ENCODE data around the gene KIAA0753. TPM values are rescaled to one million over a fixed set of nuclear protein-coding genes. Genes with fewer than 3 reads are reported as not detected.

The KIAA0753 gene
- total RNA-seq, 1 experiment from 2014 or later, result 18.3 TPM

DNA sequence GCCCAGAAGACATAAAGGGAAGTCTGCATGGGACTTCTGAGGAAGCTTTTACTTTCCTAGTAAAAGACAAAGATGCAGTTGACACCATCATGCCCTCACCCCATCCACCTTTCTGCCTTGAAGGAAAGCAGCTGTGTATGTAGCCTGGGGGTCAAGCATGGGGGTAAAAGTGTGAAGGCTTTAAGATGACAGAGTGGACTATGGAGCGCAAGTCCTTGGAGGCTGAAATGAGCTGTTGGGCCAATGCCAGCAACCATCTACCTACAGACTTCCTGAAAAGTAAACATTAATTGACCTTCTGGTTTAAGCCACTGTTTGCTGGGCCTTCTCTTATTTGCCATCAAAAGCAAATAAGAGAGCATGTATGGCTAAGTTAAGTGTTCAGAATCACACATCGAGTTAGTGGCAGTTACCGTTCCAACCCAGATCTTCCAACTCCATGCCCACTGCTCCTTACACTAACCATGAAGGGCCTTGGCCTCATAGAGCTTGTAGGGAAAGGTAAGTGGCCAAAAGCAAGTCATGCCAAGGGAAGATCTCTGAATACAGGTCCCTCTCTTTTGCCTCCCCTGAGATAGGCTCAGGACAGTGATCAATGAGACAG is 42.7 kb upstream of the KIAA0753 start:
- H3K79me2 ChIP-seq (ENCODE audit: insufficient read depth, low read length), result no peaks in the 10 kb centered on the region
- no peak for ATAC-seq
- no peaks in the 10 kb centered on the region for H4K20me1 ChIP-seq (ENCODE audit: insufficient read depth)
- DNase-seq (ENCODE audit: low read depth, low spot score), result no peak
- no peak for TF ChIP-seq POLR2AphosphoS5 (IDR thresholded peaks at IDR 0.05; ENCODE audit: low read depth, low read length)
- TF ChIP-seq, protein P1, sequence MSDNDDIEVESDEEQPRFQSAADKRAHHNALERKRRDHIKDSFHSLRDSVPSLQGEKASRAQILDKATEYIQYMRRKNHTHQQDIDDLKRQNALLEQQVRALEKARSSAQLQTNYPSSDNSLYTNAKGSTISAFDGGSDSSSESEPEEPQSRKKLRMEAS (IDR thresholded peaks at IDR 0.05), result no peak
- TF ChIP-seq RAD21 (IDR thresholded peaks at IDR 0.05; ENCODE audit: low read depth), result no peak
- TF ChIP-seq YY1 (IDR thresholded peaks at IDR 0.05; ENCODE audit: extremely low read depth, insufficient replicate concordance, low read depth, low read length), result no peak
- TF ChIP-seq EZH2phosphoT487 (IDR thresholded peaks at IDR 0.05; ENCODE audit: borderline replicate concordance), result no peak
- H3K9me2 ChIP-seq (ENCODE audit: insufficient read depth), result no peaks in the 10 kb centered on the region
- no peak overlapping the region for H3K9ac ChIP-seq (ENCODE audit: low read length)
- no peak overlapping the region for H2AFZ ChIP-seq (ENCODE audit: low read depth, low read length, poor library complexity, severe bottlenecking)
- H3K36me3 ChIP-seq (ENCODE audit: control insufficient read depth in 1 of 2, insufficient read depth in 2 of 2, low read length in 2 of 2), result no peaks in the 10 kb centered on the region
- intact Hi-C loops (cut with micrococcal nuclease), result no loop called here
- ChIA-PET CTCF (no interaction called here), POLR2A (no interaction called here), RAD21 (ENCODE audit: low non-redundant PET in 1 of 2, low total read pairs in 2 of 2, uncharacterized antibody in 2 of 2, unreplicated experiment in 2 of 2) (no interaction called here)
- H3K4me2 ChIP-seq (ENCODE audit: low read length), result no peak overlapping the region
- H3K4me3 ChIP-seq (replicated peaks in 1 of 2; ENCODE audit: low read depth in 1 of 2, low read length in 2 of 2), result no peak overlapping the region
- no peak overlapping the region for H3K27ac ChIP-seq (ENCODE audit: low read depth, low read length)
- H3K4me1 ChIP-seq (ENCODE audit: control insufficient read depth in 1 of 2, insufficient read depth in 2 of 2, low read length in 2 of 2), result no peaks in the 10 kb centered on the region
- BruUV-seq (replicated peaks), result no TSS peak
- no peaks in the 10 kb centered on the region for H3K27me3 ChIP-seq (ENCODE audit: insufficient read depth, low read length)
- no peaks in the 10 kb centered on the region for H3K9me3 ChIP-seq (ENCODE audit: control insufficient read depth in 1 of 2, insufficient read depth in 1 of 2, low read depth in 1 of 2, low read length in 2 of 2)

DNA sequence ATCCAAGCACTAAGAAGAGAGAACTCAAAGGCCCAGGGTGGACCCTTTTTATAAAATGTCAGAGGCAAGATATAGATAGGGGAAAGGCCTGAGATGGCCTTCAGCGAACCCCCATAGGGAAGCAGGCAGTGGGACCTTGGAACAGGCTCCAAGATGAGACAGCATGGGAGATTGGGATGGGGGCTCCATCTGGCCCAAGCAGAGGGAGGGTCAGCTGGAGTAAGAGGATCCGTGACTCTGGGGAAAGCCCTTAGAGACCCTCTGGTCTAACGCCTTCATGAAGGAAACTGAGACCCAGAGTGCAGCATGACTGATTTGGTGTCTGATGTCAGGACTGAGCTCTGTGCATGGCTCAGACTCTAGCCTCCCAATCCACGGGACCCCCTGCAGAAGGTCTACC is 41.8 kb upstream of the KIAA0753 start:
- CTCF ChIA-PET, result no interaction called here
- H3K27me3 ChIP-seq (ENCODE audit: insufficient read depth, low read length), result no peaks in the 10 kb centered on the region
- BruUV-seq (replicated peaks), result no TSS peak
- no peaks in the 10 kb centered on the region for H3K4me1 ChIP-seq (ENCODE audit: control insufficient read depth in 1 of 2, insufficient read depth in 2 of 2, low read length in 2 of 2)
- no peak for ATAC-seq
- H3K9me3 ChIP-seq (ENCODE audit: control insufficient read depth in 1 of 2, insufficient read depth in 1 of 2, low read depth in 1 of 2, low read length in 2 of 2), result no peaks in the 10 kb centered on the region
- H3K4me2 ChIP-seq (ENCODE audit: low read length), result no peak overlapping the region
- no peaks in the 10 kb centered on the region for H3K79me2 ChIP-seq (ENCODE audit: insufficient read depth, low read length)
- RAD21 ChIA-PET (ENCODE audit: low non-redundant PET in 1 of 2, low total read pairs in 2 of 2, uncharacterized antibody in 2 of 2, unreplicated experiment in 2 of 2), result no interaction called here
- H3K9ac ChIP-seq (ENCODE audit: low read length), result no peak overlapping the region
- intact Hi-C loops (cut with micrococcal nuclease), result no loop called here
- no peaks in the 10 kb centered on the region for H4K20me1 ChIP-seq (ENCODE audit: insufficient read depth)
- no peak overlapping the region for H3K4me3 ChIP-seq (replicated peaks in 1 of 2; ENCODE audit: low read depth in 1 of 2, low read length in 2 of 2)
- H2AFZ ChIP-seq (ENCODE audit: low read depth, low read length, poor library complexity, severe bottlenecking), result no peak overlapping the region
- H3K9me2 ChIP-seq (ENCODE audit: insufficient read depth), result no peaks in the 10 kb centered on the region
- H3K27ac ChIP-seq (ENCODE audit: low read depth, low read length), result no peak overlapping the region
- no peak for DNase-seq (ENCODE audit: low read depth, low spot score)
- POLR2A ChIA-PET, result no interaction called here
- H3K36me3 ChIP-seq (ENCODE audit: control insufficient read depth in 1 of 2, insufficient read depth in 2 of 2, low read length in 2 of 2), result no peaks in the 10 kb centered on the region
- no peak for TF ChIP-seq EZH2 (IDR thresholded peaks at IDR 0.05)
- TF ChIP-seq, protein P2, sequence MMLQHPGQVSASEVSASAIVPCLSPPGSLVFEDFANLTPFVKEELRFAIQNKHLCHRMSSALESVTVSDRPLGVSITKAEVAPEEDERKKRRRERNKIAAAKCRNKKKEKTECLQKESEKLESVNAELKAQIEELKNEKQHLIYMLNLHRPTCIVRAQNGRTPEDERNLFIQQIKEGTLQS (IDR thresholded peaks at IDR 0.05), result no peak
- TF ChIP-seq JUND (IDR thresholded peaks at IDR 0.05), result no peak
- TF ChIP-seq ZFX (IDR thresholded peaks at IDR 0.05), result no peak
- TF ChIP-seq SP1 (IDR thresholded peaks at IDR 0.05; ENCODE audit: low read depth), result no peak
- TF ChIP-seq TCF7L2 (IDR thresholded peaks at IDR 0.05; ENCODE audit: borderline replicate concordance, extremely low read depth, insufficient read depth, insufficient read length), result no peak
- TF ChIP-seq SRF (IDR thresholded peaks at IDR 0.05; ENCODE audit: low read depth), result no peak
- no peak for TF ChIP-seq YY1 (IDR thresholded peaks at IDR 0.05; ENCODE audit: extremely low read depth, insufficient replicate concordance, low read depth, low read length)
- no peak for TF ChIP-seq FOSL1 (IDR thresholded peaks at IDR 0.05; ENCODE audit: low read depth)
- no peak for TF ChIP-seq CEBPB (IDR thresholded peaks at IDR 0.05; ENCODE audit: low read depth)
- TF ChIP-seq, protein P3, sequence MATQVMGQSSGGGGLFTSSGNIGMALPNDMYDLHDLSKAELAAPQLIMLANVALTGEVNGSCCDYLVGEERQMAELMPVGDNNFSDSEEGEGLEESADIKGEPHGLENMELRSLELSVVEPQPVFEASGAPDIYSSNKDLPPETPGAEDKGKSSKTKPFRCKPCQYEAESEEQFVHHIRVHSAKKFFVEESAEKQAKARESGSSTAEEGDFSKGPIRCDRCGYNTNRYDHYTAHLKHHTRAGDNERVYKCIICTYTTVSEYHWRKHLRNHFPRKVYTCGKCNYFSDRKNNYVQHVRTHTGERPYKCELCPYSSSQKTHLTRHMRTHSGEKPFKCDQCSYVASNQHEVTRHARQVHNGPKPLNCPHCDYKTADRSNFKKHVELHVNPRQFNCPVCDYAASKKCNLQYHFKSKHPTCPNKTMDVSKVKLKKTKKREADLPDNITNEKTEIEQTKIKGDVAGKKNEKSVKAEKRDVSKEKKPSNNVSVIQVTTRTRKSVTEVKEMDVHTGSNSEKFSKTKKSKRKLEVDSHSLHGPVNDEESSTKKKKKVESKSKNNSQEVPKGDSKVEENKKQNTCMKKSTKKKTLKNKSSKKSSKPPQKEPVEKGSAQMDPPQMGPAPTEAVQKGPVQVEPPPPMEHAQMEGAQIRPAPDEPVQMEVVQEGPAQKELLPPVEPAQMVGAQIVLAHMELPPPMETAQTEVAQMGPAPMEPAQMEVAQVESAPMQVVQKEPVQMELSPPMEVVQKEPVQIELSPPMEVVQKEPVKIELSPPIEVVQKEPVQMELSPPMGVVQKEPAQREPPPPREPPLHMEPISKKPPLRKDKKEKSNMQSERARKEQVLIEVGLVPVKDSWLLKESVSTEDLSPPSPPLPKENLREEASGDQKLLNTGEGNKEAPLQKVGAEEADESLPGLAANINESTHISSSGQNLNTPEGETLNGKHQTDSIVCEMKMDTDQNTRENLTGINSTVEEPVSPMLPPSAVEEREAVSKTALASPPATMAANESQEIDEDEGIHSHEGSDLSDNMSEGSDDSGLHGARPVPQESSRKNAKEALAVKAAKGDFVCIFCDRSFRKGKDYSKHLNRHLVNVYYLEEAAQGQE (IDR thresholded peaks at IDR 0.05; ENCODE audit: low read depth), result no peak
- TF ChIP-seq, protein P1 (IDR thresholded peaks at IDR 0.05), result no peak
- no peak for TF ChIP-seq ZNF274 (IDR thresholded peaks at IDR 0.05; ENCODE audit: low read depth, low read length)
- TF ChIP-seq ELF1 (IDR thresholded peaks at IDR 0.05; ENCODE audit: borderline replicate concordance, low read depth), result no peak
- no peak for TF ChIP-seq EZH2phosphoT487 (IDR thresholded peaks at IDR 0.05; ENCODE audit: borderline replicate concordance)
- TF ChIP-seq POLR2A (IDR thresholded peaks at IDR 0.05; ENCODE audit: borderline replicate concordance, extremely low read depth, insufficient read depth, insufficient read length), result no peak
- TF ChIP-seq CBX3 (IDR thresholded peaks at IDR 0.05; ENCODE audit: low read depth), result no peak
